ENCODE measurements around the gene TRIM52.

DNA sequence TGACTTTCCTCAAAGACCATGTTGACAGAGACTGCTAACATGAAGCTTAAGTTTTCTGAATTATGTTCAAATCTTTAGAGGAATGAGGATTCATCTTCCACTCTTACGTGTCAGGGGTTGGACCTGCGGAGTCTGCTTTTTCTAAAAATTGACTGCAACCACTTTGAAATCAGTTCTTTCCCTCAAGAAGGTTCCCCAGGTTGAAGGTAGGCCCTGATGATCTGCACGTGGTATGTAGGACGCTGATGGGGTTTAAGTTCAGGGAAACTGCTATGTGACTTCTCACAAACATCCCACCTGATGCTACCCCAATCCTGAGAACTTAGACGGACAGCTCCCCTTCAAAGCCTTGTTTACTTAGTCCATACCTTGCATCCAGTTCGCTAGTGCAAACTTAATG, 24.5 kb downstream of the TRIM52 start:
- no peak for TF ChIP-seq CTCF (IDR thresholded peaks at IDR 0.05)
- TF ChIP-seq POLR2A (IDR thresholded peaks at IDR 0.05) = no peak
